HFFc6 (cell line): ENCODE results near the gene VSX1. TPM values are rescaled to one million over a fixed set of nuclear protein-coding genes. Genes with fewer than 3 reads are reported as not detected.

Experiments used
- DNase-seq: peaks from one replicate; pipeline ENCODE4 v3.0.0-alpha.2; 2018
- H3K27ac Mint-ChIP-seq: 2 replicates; pipeline ENCODE4 v1.8.0; 2020; ENCODE audit warnings: mild to moderate bottlenecking, mixed read lengths
- H3K27me3 Mint-ChIP-seq: 2 replicates; pipeline ENCODE4 v1.8.0; 2021; ENCODE audit warnings: mild to moderate bottlenecking, moderate library complexity, mixed read lengths; ENCODE audit not compliant: insufficient read depth
- H3K36me3 Mint-ChIP-seq: 2 replicates; pipeline ENCODE4 v1.8.0; 2021; ENCODE audit warnings: low read depth, mixed read lengths
- H3K4me1 Mint-ChIP-seq: 2 replicates; pipeline ENCODE4 v1.8.0; 2020; ENCODE audit warnings: low read depth, mixed read lengths
- H3K4me3 Mint-ChIP-seq: 2 replicates; pipeline ENCODE4 v1.8.0; 2020; ENCODE audit warnings: mild to moderate bottlenecking, moderate library complexity, mixed read lengths
- H3K9me3 Mint-ChIP-seq: 2 replicates; pipeline ENCODE4 v1.8.0; 2020; ENCODE audit warnings: mild to moderate bottlenecking, mixed read lengths
- long read RNA-seq: library from polyadenylated mRNA; unstranded; transcript quantifications from one replicate; pipeline ENCODE4 v2.0.0, GENCODE V29; 2019
- total RNA-seq, 6 experiments: library from RNA; stranded (reverse); fragmentation: NEBNext Ultra II Directional; extraction: Animal tissue kit (Norgen Biotek cat#: 25700); gene quantifications; 2 replicates in 1 of 6; 3 replicates in 5 of 6; pipeline ENCODE4 v1.2.3, GENCODE V29; 2021
- TF ChIP-seq, protein P1 (sequence below): fragments of 200-600 bp; sonication (generic); IDR thresholded peaks from 2 replicates; pipeline ENCODE4 v1.5.0; 2021; ENCODE audit warnings: antibody characterized with exemption, mild to moderate bottlenecking

The VSX1 gene
- not detected for total RNA-seq
- long read RNA-seq, result 0 reads

DNA sequence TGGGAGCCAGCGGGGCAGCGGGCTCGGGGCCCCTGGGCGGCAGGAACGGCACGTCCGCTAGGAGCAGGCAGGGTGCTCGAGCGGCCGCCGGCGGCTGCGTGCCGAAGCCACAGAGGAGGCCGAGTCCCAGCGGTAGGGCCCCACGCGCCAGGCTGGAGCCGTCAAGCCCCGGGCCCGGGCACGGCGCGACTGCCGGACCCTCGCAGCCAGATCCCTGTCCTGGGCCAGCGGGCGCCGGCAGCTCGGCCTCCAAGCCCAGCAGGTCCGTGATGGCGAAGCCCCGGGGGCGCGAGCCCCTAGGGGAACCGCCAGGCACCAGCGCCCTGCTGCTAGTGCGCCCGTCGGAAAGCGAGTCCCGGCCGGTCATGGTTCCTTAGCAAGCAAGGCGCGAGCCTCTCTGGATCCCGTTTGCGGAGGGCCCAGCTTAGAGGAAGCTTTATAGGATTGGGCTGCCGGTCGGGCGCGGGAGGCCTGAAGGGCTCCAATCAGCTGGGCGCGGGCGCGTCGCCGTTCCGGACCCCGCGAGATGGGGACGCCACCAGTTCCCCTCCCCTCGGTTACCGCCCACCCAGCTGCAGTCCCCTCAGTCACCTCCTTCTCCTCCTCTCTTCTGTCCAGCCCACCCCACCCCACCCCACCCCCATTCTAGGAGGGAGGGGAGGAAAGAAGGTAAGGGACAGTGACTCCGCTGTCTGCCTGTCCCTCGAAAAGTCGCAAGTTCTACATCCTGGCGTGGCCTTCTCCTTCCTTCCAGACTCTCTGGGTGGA is at the start of gene VSX1:
VSX1 (minus strand) TSS at position 412 of the 768 bp plus-strand sequence; CDS start at position 367, 45 bp downstream.
- peaks cover 8% of the 10 kb centered on the region for H3K4me1 Mint-ChIP-seq
- no peaks in the 10 kb centered on the region; the same call in 1 of the 2 replicates for H3K9me3 Mint-ChIP-seq
- H3K36me3 Mint-ChIP-seq, result no peaks in the 10 kb centered on the region
- peaks cover 64% of the 10 kb centered on the region for H3K27me3 Mint-ChIP-seq
- H3K4me3 Mint-ChIP-seq, result no peak within 1 kb of the TSS
- DNase-seq, result no peak
- H3K27ac Mint-ChIP-seq, result no peak within 1 kb of the TSS
- TF ChIP-seq, protein P1, sequence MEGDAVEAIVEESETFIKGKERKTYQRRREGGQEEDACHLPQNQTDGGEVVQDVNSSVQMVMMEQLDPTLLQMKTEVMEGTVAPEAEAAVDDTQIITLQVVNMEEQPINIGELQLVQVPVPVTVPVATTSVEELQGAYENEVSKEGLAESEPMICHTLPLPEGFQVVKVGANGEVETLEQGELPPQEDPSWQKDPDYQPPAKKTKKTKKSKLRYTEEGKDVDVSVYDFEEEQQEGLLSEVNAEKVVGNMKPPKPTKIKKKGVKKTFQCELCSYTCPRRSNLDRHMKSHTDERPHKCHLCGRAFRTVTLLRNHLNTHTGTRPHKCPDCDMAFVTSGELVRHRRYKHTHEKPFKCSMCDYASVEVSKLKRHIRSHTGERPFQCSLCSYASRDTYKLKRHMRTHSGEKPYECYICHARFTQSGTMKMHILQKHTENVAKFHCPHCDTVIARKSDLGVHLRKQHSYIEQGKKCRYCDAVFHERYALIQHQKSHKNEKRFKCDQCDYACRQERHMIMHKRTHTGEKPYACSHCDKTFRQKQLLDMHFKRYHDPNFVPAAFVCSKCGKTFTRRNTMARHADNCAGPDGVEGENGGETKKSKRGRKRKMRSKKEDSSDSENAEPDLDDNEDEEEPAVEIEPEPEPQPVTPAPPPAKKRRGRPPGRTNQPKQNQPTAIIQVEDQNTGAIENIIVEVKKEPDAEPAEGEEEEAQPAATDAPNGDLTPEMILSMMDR, result no peak

DNA sequence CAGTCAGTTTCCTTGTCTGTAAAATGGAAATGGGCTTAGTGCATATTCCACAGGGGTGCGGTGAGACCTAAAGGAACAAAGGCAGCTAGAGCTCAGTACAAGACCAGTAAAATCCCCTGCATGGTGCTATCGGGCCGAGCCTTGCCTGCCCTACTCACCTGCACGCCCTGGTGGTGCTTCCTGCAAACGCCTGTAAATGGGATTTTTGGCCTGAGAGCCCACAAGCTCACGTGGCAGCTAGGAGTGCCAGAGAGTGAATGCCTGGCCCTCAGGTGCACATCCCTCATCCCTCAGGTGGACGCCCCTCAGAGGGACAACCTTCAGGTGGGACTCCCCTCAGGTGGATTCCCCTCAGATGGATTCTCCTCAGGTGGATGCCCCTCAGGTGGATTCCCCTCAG is 48.0 kb upstream of the VSX1 start:
- Mint-ChIP-seq H3K36me3 (no peaks in the 10 kb centered on the region), H3K4me1 (no peaks in the 10 kb centered on the region), H3K27me3 (peaks cover 8% of the 10 kb centered on the region), H3K27ac (no peak overlapping the region), H3K9me3 (no peaks in the 10 kb centered on the region), H3K4me3 (no peak overlapping the region)
- TF ChIP-seq, protein P1, result no peak
- no peak for DNase-seq

DNA sequence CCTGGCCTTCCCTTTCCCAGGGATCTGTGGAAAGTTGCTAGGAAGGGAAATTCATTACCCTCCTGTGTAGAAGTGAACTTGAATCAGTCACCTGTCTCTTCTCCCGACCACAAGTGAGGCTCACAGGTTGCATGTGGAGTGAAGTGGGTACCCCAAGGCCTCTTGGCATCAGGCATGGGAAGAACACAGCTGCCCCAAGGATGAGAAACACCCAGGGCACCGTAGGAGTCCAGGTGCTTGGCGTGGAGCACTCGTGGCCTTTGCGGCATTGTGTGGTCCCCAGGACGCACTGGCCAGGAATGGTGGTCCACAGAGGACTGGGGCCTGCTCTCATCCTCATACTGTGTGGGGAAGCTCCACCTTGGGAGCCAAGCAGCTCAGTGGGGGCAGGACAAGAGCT is 47.5 kb upstream of the VSX1 start:
- no peaks in the 10 kb centered on the region for H3K4me1 Mint-ChIP-seq
- no peak overlapping the region for H3K4me3 Mint-ChIP-seq
- H3K36me3 Mint-ChIP-seq, result no peaks in the 10 kb centered on the region
- no peak for DNase-seq
- H3K27me3 Mint-ChIP-seq, result peaks cover 9% of the 10 kb centered on the region
- TF ChIP-seq, protein P1, result no peak
- no peak overlapping the region for H3K27ac Mint-ChIP-seq
- no peaks in the 10 kb centered on the region for H3K9me3 Mint-ChIP-seq

DNA sequence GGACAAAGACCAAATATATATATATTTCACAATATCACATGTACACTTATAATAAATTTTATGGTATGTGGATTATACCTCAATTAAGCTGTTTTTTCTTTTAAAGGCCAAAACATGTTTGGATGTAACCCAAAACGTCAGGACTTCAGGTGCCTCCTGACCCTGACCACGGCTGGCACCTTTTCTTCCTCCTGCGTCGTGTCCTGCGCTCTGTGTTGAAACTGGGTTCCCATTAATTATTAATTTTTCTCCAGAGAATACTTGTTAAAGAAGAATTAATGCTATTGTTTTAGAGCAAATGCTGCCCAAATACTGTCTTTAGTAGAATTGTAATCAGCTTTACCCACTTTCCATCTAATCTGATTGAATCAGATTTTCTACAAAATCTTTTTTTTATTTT is 46.7 kb upstream of the VSX1 start:
- no peaks in the 10 kb centered on the region for H3K9me3 Mint-ChIP-seq
- no peaks in the 10 kb centered on the region for H3K36me3 Mint-ChIP-seq
- TF ChIP-seq, protein P1, result no peak
- H3K4me1 Mint-ChIP-seq, result no peaks in the 10 kb centered on the region
- DNase-seq, result no peak
- H3K4me3 Mint-ChIP-seq, result no peak overlapping the region
- no peak overlapping the region for H3K27ac Mint-ChIP-seq
- peaks cover 13% of the 10 kb centered on the region for H3K27me3 Mint-ChIP-seq

DNA sequence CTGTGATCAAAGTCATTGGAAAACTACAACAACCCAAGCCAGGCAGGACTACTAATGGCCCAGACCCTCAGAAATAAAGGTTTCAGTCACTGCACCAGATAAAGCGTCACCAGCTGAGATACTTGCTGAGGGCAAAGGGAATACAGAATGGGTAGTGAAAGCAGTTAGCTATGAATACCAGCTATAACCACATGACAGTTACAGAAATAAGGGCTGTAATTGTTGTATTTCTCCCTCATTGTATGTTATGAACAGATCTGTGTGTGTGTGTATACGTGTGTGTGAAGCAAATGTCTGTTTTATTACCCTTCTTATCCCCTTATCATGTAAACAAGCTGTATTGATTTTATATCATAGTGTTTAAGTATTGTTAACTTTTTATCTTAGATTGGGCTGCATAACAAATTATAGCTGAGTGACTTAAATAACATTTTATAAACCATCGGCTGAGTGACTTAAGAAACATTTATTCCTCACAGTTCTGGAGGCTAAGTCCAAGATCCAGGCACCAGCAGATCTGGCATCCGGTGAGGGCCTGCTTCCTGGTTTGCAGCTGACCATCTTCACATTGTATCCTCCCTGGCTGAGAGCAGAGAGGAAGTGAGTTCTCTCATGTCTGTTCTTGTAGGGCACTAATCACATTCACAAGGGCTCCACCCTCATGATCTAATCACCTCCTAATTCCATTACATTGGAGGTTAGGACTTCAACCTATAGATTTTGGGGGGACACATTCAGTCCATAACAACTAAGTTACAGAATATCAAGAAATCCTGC is 46.0 kb upstream of the VSX1 start:
- TF ChIP-seq, protein P1, result no peak
- no peaks in the 10 kb centered on the region for H3K36me3 Mint-ChIP-seq
- H3K27me3 Mint-ChIP-seq, result peaks cover 12% of the 10 kb centered on the region
- no peaks in the 10 kb centered on the region for H3K4me1 Mint-ChIP-seq
- H3K27ac Mint-ChIP-seq, result no peak overlapping the region
- no peak for DNase-seq
- no peak overlapping the region for H3K4me3 Mint-ChIP-seq
- H3K9me3 Mint-ChIP-seq, result no peaks in the 10 kb centered on the region
